Thoracic aorta (tissue), 2 donors: Measurements from ENCODE around the gene OBSCN. TPM values are rescaled to one million over a fixed set of nuclear protein-coding genes. Genes with fewer than 3 reads are reported as not detected.

Experiments
- ATAC-seq: fragments of 150-250 bp; one replicate; pipeline ENCODE4 v1.8.0; 2017; ENCODE audit warnings: low read depth; ENCODE audit not compliant: insufficient number of reproducible peaks, low FRiP score
- DNase-seq: peaks from one replicate; pipeline ENCODE4 v3.0.0-alpha.2; 2020; ENCODE audit warnings: low spot score
- H3K27ac ChIP-seq, 2 donors: fragments of 200-600 bp; sonication (generic); 1 replicate in 1 of 2; 2 replicates in 1 of 2; pipeline ENCODE4 v1.5.1; 2016; ENCODE audit warnings: mild to moderate bottlenecking in 2 of 2, moderate library complexity in 2 of 2
- H3K27me3 ChIP-seq: fragments of 200-600 bp; sonication (generic); replicated peaks from 2 replicates; pipeline ENCODE4 v1.6.0; 2016; ENCODE audit warnings: mild to moderate bottlenecking; ENCODE audit not compliant: insufficient read depth
- H3K36me3 ChIP-seq: fragments of 200-600 bp; sonication (generic); one replicate; pipeline ENCODE4 v1.5.1; 2016
- H3K4me1 ChIP-seq, 2 donors: fragments of 200-600 bp; sonication (generic); 1 replicate in 1 of 2; 2 replicates in 1 of 2; pipeline versions ENCODE4 v1.5.1 to v1.6.0; 2016; ENCODE audit warnings: low read depth in 2 of 2, mild to moderate bottlenecking in 1 of 2; ENCODE audit not compliant: control insufficient read depth in 1 of 2
- H3K4me3 ChIP-seq: fragments of 200-600 bp; sonication (generic); 2 replicates; pipeline ENCODE4 v1.5.1; 2016; ENCODE audit warnings: mild to moderate bottlenecking
- H3K9me3 ChIP-seq: fragments of 200-600 bp; sonication (generic); 2 replicates; pipeline ENCODE4 v1.5.1; 2016
- total RNA-seq, 2 donors: library from RNA; depleted of rRNA; stranded (reverse); fragments of >200 nt; gene quantifications; one replicate each; pipeline versions ENCODE4 v1.1.0 to v1.2.3, GENCODE V29; 2016
- TF ChIP-seq, protein P1 (sequence below): fragments of 200-600 bp; sonication (generic); IDR thresholded peaks from one replicate; pipeline ENCODE4 v1.5.1; 2019; ENCODE audit warnings: antibody characterized with exemption

The OBSCN gene
- total RNA-seq, 2 donors from 2014 or later, result 22.3 to 40.2 TPM

DNA sequence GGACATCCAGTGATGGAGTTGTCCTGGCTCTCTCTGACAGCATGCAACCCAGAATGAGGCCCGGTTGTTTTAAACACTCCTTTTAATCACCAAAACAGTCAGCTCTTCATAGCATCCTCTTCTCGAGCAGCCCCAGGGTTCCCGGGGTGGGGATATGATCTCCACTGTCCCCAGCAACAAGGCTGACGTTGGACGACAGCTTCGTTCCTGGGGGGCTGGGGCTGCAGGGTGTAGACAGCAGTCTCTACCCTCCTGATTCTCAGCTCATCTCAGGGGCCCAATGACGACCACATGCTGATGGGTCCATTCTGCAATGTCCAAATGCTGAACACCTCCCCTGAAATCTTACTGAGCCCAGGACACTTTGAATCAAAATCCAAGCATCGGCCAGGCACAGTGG lies 171.8 kb downstream of the OBSCN start:
- Histone ChIP-seq H3K9me3 (no peaks in the 10 kb centered on the region), H3K36me3 (no peaks in the 10 kb centered on the region), H3K4me3 (no peak overlapping the region), H3K4me1 (peaks cover 7 to 25% of the 10 kb centered on the region in 2 donors), H3K27ac (no peak overlapping the region), H3K27me3 (no peaks in the 10 kb centered on the region)
- TF ChIP-seq, protein P1, sequence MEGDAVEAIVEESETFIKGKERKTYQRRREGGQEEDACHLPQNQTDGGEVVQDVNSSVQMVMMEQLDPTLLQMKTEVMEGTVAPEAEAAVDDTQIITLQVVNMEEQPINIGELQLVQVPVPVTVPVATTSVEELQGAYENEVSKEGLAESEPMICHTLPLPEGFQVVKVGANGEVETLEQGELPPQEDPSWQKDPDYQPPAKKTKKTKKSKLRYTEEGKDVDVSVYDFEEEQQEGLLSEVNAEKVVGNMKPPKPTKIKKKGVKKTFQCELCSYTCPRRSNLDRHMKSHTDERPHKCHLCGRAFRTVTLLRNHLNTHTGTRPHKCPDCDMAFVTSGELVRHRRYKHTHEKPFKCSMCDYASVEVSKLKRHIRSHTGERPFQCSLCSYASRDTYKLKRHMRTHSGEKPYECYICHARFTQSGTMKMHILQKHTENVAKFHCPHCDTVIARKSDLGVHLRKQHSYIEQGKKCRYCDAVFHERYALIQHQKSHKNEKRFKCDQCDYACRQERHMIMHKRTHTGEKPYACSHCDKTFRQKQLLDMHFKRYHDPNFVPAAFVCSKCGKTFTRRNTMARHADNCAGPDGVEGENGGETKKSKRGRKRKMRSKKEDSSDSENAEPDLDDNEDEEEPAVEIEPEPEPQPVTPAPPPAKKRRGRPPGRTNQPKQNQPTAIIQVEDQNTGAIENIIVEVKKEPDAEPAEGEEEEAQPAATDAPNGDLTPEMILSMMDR, result no peak
- no peak for ATAC-seq
- no peak for DNase-seq

GRCh38 chr1:228381356-228381755 lies 173.5 kb downstream of the OBSCN start:
- no peak for DNase-seq
- TF ChIP-seq, protein P1, result no peak
- no peak overlapping the region for H3K27ac ChIP-seq
- no peak overlapping the region for H3K4me3 ChIP-seq
- H3K4me1 ChIP-seq, result peaks cover 7 to 18% of the 10 kb centered on the region in 2 donors
- no peaks in the 10 kb centered on the region for H3K36me3 ChIP-seq
- H3K9me3 ChIP-seq, result no peaks in the 10 kb centered on the region
- no peak for ATAC-seq
- H3K27me3 ChIP-seq, result no peaks in the 10 kb centered on the region

DNA sequence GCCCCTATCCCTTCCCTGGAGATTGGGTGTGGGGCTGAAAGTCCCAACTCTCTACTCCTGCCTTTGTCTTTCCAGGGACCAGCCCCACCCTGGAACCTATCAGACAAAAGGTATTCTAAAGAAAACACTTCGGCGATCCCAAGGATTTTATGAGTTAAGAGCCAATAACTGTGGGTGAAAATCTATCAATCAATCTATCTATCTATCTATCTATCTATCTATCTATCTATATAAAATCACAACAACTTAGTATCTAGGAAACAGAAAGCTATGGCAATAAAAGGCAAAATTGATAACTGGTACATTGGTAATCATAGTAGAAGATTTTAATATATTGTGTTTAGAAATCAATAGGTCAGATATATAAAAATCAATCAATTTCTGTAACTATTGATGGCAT lies 175.9 kb downstream of the OBSCN start:
- Histone ChIP-seq H3K27ac (no peak overlapping the region), H3K27me3 (no peaks in the 10 kb centered on the region), H3K36me3 (no peaks in the 10 kb centered on the region), H3K4me3 (no peak overlapping the region), H3K9me3 (no peaks in the 10 kb centered on the region), H3K4me1 (peaks cover 5 to 8% of the 10 kb centered on the region in 2 donors)
- ATAC-seq, result no peak
- TF ChIP-seq, protein P1, result no peak
- DNase-seq, result no peak

GRCh38 chr1:228385232-228385631 lies 177.4 kb downstream of the OBSCN start:
- no peaks in the 10 kb centered on the region for H3K36me3 ChIP-seq
- no peak for DNase-seq
- no peaks in the 10 kb centered on the region for H3K4me1 ChIP-seq
- no peak for ATAC-seq
- H3K4me3 ChIP-seq, result no peak overlapping the region
- TF ChIP-seq, protein P1, result no peak
- no peak overlapping the region for H3K27ac ChIP-seq
- H3K27me3 ChIP-seq, result no peaks in the 10 kb centered on the region
- no peaks in the 10 kb centered on the region for H3K9me3 ChIP-seq

DNA sequence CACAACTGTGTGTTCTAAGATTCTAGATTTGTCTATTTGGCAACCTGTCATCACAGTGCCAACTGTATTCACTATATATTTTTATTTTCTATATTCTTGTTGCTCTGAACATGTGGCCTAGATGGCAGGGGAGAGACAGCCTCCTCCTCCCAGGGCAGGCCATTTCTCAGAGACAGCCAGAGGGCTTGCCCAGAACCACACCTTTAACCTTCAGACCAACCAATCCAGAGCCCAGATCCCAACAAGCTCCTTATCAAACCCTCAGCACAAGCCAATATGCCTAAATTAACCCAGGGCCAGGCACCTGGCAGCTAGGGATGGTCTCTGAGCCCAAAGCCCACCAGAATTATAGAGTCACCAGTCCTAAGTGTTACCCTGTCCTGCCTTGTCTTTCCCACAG lies 179.5 kb downstream of the OBSCN start:
- H3K36me3 ChIP-seq, result no peaks in the 10 kb centered on the region
- H3K4me3 ChIP-seq, result no peak overlapping the region
- H3K9me3 ChIP-seq, result no peaks in the 10 kb centered on the region
- ATAC-seq (no peak), DNase-seq (no peak)
- no peak overlapping the region for H3K27ac ChIP-seq
- TF ChIP-seq, protein P1, result no peak
- no peaks in the 10 kb centered on the region for H3K27me3 ChIP-seq
- no peaks in the 10 kb centered on the region for H3K4me1 ChIP-seq
